Kidney glomerular epithelial cell (primary cell): ENCODE measurements around the gene PITPNM1.
"Not testable (repeated sequence)": the region's sequence is repeated elsewhere in the genome, so short reads cannot be mapped to it uniquely, and the experiment has no call there.

ENCODE experiments used
- DNase-seq: peaks from one replicate; lab custom pipeline; 2025; lab: John Stamatoyannopoulos, UW

Gene PITPNM1

DNA sequence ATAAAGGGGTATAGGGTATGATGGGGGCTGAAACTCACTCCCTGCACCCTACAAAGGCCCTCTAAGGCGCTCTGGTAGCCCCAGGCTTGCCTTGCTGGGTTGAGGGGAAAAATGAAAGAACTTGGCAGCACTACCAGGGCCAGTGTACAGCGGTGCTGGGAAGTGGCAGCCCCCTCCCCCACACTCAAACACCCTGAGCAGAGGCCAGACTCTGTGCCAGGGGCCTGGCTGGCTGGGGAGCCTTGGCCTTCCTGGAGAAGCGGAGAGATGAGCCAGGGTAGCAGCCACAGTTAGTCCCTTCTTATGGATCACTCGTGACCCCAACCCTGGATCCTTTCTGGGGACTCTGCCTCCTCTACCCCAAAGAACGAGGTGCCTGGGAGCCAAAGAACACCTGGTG, 38.8 kb downstream of the PITPNM1 start:
- DNase-seq, result no peak

GRCh38 chr11:67465530-67465929, 39.6 kb downstream of the PITPNM1 start:
- DNase-seq, result not testable (repeated sequence)

- DNase-seq, result no peak
These were observed 40.0 kb downstream of the PITPNM1 start for GRCh38 chr11:67465189-67465510.

DNA sequence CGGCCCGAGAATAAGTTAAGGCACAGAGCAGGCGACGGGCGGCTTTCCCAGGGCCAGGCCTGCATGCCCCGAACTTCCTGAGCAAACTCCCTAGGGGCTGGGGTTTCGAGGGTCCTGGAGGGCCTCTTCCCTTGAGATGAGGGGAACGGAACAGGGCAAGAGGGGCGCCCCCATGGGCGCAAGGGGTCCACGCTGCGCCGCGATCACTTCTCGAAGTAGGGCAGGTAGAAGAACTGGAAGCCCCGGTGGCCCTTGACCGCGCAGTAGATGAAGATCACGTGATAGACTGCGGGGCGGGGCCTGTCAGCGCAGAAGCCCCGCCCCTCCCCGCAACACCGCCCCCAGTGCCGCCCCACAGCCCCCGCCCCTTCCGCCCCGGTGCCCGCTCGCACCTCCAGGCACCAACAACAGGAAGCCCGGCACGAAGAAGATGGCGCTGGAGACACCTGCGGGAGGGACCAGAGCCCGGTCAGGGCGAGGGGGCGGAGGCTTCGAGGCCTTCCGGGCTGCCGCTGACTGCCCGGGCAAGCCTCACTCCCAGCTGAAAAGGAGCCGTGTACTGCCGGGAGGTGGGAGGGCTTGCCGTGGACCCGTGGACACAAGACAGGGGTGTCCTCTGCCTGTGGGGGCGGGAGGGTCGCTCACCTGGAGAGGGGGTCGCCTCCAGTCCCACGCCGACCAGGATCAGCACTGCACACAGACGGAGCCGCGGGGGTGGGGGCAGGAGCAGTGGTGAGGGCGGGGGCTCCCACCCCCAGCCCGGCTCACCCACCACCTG, 40.6 kb downstream of the PITPNM1 start:
- DNase-seq, result peak; percentile 83

GRCh38 chr11:67463680-67464410, 41.3 kb downstream of the PITPNM1 start:
- DNase-seq, result peak; percentile 30

DNA sequence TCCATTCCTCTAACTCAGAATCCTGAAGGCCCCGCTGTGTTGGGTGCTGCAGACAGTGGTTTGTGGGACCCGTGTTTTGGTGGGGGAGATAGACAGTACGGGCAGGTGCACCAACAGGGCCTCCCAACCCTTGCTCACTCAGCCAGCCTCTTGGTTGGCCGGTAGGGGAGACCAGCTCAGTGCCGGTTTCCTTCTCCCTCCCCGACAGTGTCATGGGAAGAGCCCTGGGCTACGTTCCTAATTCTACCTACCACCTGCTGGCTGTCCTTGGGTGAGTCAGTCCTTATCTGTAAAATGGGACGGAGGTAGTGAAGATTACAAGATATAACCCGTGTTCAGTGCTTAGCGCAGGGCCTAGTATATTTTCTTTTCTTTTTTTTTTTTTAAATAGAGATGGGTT, 42.0 kb downstream of the PITPNM1 start:
- DNase-seq, result no peak

DNA sequence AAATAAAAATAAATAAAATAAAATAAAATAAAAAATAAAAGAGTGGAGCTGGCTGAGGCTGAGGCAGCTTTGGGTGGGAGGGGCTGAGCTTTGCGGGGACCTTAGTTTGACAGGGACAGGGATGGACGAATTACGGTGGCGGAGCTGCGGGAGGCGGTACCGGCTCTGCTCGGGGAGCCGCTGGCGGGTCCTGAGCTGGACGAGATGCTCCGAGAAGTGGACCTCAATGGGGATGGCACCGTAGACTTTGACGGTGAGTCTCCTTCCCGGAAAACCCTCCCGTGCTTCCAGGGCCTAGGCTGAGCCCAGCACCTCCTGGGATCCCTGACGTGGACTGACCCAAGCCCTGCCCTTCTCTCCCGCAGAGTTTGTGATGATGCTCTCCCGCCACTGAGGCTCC, 46.9 kb downstream of the PITPNM1 start:
- DNase-seq, result no peak

GRCh38 chr11:67457453-67457852, 47.7 kb downstream of the PITPNM1 start:
- no peak for DNase-seq

DNA sequence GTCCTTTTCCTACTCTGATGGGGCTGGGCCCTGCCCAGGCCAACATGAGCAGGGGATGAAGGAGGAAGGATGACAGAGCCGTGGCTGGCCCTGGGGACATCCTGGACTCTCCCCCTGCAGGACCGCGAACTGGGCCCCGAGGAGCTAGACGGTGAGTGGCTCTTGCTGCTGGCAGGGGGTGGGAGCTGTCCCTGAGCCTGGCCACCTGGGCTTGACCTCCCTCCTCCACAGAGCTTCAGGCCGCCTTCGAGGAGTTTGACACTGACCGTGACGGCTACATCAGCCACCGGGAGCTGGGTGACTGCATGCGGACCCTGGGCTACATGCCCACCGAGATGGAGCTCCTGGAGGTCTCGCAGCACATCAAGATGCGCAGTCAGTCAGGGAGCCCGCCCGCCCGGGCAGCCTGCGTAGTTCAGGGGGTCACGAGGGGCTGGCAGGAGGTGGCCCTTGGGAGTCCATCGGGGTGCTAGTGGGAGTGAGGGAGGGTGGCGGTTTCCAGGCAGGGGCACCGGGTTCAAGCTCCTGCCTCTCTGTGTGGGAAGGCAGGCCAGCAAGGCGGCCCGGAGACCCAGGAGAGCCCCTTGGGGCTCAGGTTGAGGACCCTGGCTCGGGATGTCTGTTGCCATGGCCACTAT, 49.0 kb downstream of the PITPNM1 start:
- no peak for DNase-seq

DNA sequence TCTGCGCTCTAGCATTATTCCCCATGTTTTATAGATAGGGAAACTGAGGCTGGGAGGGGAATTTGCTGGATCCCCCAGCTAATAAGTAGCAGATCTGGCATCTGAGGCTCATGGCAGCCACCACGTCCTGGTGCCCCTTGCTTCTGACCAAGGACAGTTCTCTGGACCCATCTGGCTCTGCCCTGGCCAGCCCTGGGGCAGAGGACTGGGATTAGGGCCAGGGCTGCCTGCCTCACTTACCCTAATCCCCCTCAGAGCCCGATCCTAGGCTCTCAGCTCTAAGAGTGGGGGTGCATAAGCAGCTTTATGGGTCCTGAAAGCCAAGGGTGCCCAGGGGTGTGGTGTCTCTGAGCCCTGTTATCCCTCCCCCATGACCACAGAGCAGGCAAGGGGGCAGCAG, 50.1 kb downstream of the PITPNM1 start, which contains the start of gene CABP4:
Gene CABP4 (plus strand): TSS at position 301 of the 400 bp plus-strand sequence. CDS start 70 bp downstream, at position 371.
- no peak for DNase-seq

DNA sequence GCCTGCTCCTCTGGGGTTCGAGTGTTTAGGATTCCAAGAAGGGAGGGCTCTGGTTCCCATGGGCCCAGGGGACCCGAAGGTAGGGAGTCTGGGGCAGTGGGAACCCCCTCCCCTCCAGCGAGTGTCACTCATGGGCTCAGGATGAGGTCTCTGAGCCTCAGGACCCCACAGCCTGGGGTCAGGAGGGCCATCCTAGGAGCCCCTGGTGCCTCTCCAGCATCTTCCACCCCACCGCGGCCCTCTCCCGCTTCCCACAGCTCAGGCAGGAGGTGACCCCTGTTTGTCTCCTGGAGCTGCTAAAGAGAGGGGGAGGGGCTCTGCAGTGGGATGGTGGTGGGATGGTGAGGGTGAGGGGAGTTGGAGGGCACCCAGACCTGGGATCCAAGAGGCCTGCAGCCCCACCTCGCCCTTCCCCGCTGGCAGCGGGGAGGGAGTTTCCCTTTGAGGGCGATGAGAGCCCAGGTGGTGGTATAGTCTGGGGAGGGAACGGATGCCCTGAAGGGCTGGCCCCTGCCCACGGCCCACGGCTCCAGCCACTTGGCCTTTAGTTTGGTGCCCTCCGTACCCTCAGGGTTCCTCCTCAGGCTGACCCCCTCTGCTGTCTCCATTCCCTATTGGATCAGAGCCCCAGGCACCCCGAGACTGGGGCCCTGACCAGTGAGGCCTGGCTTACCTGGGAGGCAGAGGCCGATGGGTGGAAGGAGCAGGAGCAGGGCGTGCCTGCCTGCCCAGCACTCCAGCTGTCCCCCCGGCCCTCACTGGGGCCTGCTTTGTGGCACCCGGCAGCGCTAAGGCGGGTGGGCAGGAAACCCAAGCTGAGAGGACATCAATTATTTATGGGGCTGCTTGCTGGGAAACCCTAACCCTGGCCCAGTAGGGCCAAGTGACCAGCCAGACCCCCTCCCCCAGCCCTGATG, 51.1 kb downstream of the PITPNM1 start:
- DNase-seq, result no peak

DNA sequence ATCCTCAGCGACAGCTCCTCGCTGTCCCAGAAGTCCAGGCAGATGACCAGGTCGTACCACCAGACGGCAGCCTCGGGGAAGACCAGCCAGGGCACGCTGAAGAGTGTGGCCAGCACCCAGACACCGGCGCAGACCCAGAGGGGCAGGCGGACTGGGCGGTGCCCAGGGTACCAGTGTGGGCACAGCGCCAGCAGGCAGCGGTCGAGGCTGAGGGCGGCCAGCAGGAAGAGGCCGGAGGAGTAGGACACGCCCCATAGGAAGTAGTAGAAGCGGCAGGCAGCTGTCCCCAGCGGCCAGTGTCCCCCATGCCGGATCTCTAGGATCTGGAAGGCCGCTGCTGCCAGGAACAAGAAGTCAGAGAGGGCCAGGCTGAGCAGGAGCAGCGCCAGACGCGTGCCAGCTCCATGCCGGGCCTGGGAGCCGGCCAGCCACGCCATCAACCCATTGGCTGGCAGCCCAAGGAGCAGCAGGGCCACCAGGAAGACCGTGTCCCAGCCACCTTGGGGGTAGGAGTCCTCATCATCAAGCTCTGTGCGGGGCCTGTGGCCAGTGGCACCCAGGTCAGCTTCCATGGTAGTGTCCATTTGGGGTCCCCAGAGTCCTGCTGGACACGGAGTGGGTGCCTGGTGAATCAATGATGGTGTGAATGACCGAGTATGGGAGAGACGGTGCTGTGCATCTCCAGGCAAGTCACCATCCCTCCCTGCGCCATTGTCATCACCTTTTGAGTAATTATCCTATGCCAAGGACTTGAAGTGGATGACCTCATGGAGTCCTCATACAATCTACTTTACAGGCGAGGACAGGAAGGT, 52.8 kb downstream of the PITPNM1 start, which contains the start of gene GPR152:
Gene GPR152 (minus strand): TSS at position 589 of the 812 bp plus-strand sequence. CDS start 5 bp downstream, at position 584.
- DNase-seq, result no peak

DNA sequence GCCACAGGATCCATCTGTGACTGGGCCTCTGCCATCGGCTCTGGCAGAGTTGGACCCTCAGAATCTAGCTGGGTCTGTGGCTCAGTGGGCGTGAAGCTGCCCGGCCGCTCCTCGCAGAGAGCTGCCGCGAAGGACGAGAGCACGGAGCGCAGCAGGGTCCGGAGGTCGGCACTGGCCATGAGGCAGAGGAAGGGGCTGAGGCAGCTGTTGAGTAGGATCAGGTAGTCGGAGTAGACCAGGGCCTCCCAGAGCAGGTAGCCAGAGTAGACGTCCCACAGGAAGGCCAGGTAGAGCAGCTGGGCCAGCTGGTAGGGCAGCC, 53.5 kb downstream of the PITPNM1 start:
- DNase-seq, result no peak

DNA sequence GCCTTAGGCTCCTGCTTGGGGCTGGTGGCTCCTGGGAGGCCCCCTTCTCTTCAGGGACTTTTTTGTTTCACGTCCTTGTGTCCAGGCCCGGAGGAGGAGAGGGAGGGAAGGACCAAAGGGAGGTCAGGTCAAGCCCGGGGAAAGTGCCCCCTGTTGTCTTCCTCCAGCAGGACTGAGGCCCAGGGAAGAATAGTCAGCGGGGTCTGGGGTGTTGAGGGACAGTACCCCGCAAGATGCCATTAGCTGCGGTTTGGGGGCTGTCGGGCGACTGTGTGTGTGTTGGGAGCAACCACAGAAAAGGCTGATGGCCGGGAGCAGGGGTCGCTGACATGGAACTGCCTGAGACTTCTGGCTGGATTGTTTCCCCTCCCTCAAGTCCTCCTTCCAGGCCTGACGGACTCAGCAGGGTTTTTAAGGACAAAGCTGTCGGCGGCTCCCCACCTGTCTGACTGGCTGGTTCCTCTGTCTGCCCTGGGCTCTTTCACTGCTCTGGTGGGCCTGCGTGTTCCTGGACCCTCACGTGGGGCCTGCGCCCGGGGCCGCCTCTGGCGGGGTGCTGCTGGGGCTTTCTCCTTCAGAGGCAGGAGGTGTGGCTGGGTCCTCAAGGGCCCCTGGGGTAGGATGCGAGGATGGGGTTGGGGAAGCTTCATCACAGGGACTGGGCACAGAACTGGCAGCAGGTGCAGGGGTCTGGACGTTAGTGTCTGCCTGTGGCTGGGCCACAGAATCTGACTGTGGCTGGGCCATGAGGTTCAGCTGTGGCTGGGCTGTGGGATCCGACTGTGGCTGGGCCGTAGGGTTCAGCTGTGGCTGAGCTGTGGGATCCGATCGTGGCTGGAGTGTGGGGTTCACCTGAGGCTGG, 54.1 kb downstream of the PITPNM1 start:
- DNase-seq, result no peak

GRCh38 chr11:67449116-67449844, 55.9 kb downstream of the PITPNM1 start:
- no peak for DNase-seq

DNA sequence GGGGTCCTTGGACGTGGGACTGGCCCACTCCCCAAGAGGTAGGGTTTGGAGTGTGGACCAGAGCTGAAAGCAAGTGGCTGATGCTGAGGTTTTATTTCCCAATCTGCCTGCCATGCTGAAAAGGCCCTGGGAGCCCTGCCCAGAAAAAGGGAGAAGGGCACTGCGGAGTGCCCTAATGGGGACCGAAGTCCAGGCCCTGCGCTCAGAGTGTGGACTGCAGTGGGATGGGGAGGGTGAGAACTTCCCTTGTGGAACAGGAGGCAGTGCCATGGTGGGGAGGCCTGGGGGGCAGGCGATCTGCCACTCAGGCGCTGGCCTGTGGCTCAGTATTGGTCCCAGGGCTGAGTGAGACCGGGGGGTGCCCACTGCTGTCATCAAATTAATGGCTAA, 56.9 kb downstream of the PITPNM1 start:
- DNase-seq, result no peak

DNA sequence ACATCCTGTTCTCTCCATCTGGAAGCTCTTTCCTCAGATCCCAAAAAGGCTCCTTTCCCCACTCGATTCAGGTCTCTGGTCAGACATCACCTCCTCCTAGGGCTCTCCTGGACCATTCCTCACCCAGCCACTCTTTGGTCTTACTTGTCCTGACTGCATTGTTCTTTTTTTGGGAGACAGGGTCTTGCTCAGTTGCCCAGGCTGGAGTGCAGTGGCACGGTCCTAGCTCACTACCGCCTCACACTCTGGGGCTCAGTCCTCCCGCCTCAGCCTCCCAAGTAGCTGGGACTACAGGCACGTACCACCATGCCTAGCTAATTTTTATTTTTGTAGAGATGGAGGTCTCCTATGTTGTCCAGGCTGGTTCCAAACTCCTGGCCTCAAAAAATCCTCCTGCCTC, 59.6 kb downstream of the PITPNM1 start:
- DNase-seq, result no peak

DNA sequence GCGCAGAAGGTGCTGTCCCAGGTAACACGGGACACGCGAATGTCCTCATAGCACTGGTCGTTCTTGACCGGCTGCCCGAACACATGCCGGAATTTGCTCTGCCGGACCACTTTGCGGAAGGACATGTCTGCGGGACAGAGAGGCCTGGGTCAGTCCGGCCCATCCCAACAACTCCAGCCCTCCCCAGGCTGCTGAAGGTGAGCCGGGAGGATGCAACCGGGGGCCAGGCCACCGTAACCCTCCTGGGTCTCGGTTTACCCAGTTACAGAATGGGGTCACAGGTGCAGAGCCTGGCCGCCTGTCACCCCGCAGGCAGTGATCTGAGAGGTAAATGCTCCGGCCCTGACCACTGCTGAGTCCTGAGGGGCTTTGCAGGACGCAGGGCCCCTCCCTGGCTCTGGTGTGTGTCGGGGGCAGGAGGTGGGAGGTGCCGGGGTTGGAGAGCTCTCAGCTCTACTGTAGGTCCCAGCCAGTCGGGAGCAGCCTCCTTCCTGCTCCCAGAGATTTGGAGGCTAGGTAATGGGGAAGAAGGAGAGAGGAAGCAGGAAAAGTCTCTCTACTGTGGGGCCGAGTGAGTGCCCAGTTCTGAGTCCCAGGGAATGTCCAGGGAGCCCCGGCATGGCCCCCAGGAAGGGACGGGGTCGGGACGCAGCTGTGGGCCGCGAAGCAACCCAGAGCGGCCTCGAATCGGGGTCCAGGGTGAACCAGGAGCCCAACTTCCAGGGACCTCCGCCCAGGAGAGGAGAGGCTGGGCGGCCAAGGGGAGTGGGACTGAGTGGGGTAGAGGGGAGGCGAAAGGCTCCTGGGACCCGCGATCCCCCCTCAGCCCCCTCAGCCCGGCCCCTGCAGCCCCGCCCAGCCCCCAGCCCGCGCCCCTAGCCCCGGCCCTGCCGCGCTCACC, 62.4 kb downstream of the PITPNM1 start:
- no peak for DNase-seq
